K562 (cell line): ENCODE measurements around the gene CPLANE2. TPM values are rescaled to one million over a fixed set of nuclear protein-coding genes. Genes with fewer than 3 reads are reported as not detected.

Experiments used
- ARNT ChIP-seq, 2 experiments: fragments of 450-650 bp; IDR thresholded peaks; 2 replicates each; pipeline ENCODE4 v1.6.1; 2016; ENCODE audit warnings: mild to moderate bottlenecking in 1 of 2
- BRD9 ChIP-seq: fragments of 450-650 bp; IDR thresholded peaks from 2 replicates; pipeline ENCODE4 v1.6.1; 2018; ENCODE audit warnings: low read depth; ENCODE audit not compliant: partially characterized antibody
- HBP1 ChIP-seq: fragments of 450-650 bp; formaldehyde crosslinking; IDR thresholded peaks from 2 replicates; pipeline ENCODE4 v1.4.0; 2022; ENCODE audit warnings: missing genetic modification characterization
- IRF2 ChIP-seq: sonication (generic); formaldehyde crosslinking; IDR thresholded peaks from 2 replicates; pipeline ENCODE4 v1.8.1; 2022; ENCODE audit warnings: mild to moderate bottlenecking, missing genetic modification reagents
- JUN ChIP-seq, 2 experiments: sonication (generic) in 1 of 2; formaldehyde crosslinking in 1 of 2; IDR thresholded peaks; 2 replicates each; pipeline versions ENCODE4 v1.6.1 to v1.8.0; 2012 to 2022; ENCODE audit warnings: borderline replicate concordance in 2 of 2, mild to moderate bottlenecking in 2 of 2, improper control_type of control experiment in 1 of 2, low read depth in 1 of 2, low read length in 1 of 2, missing genetic modification reagents in 1 of 2
- MLLT1 ChIP-seq, 2 experiments: fragments of 450-650 bp; IDR thresholded peaks; 2 replicates each; pipeline ENCODE4 v1.6.1; 2016
- PML ChIP-seq: IDR thresholded peaks from 2 replicates; pipeline ENCODE4 v1.6.1; 2012; ENCODE audit warnings: low read length, inconsistent platforms
- POLR2B ChIP-seq: fragments of 450-650 bp; IDR thresholded peaks from 2 replicates; pipeline ENCODE4 v1.6.1; 2018; ENCODE audit warnings: low read depth; ENCODE audit not compliant: partially characterized antibody
- RFX5 ChIP-seq: IDR thresholded peaks from 2 replicates; pipeline ENCODE4 v1.6.1; 2011; ENCODE audit warnings: low read depth, mild to moderate bottlenecking, improper control_type of control experiment, low read length
- STAT5A ChIP-seq: IDR thresholded peaks from 2 replicates; pipeline ENCODE4 v1.6.1; 2012; ENCODE audit warnings: low read length, inconsistent platforms, borderline replicate concordance
- U2AF2 ChIP-seq: fragments of 200-400 bp; formaldehyde crosslinking; optimal IDR thresholded peaks from 2 replicates; pipeline ENCODE3; 2017; ENCODE audit warnings: low read depth, mild to moderate bottlenecking, low read length
- WHSC1 ChIP-seq: IDR thresholded peaks from one replicate; pipeline ENCODE4 v1.6.1; 2012; ENCODE audit warnings: low read length, control low read depth, inconsistent platforms
- ZBTB12 ChIP-seq: fragments of 250-450 bp; sonication (Bioruptor Pico); IDR thresholded peaks from 2 replicates; pipeline ENCODE4 v1.4.0; 2020
- ZBTB17 ChIP-seq: fragments of 450-650 bp; formaldehyde crosslinking; IDR thresholded peaks from 2 replicates; pipeline ENCODE4 v1.4.0; 2020; ENCODE audit warnings: mild to moderate bottlenecking
- ZFPM2 ChIP-seq: fragments of 250-450 bp; sonication (Bioruptor Pico); IDR thresholded peaks from 2 replicates; pipeline ENCODE4 v1.5.1; 2022; ENCODE audit warnings: mild to moderate bottlenecking
- ZNF124 ChIP-seq: sonication (generic); formaldehyde crosslinking; IDR thresholded peaks from 2 replicates; pipeline ENCODE4 v1.8.1; 2022; ENCODE audit warnings: missing genetic modification reagents
- ZNF354B ChIP-seq: fragments of 250-450 bp; sonication (Bioruptor Pico); IDR thresholded peaks from 2 replicates; pipeline ENCODE4 v1.4.0; 2020
- ZNF395 ChIP-seq: fragments of 200-800 bp; sonication (Bioruptor generic); IDR thresholded peaks from 2 replicates; pipeline ENCODE4 v1.6.1; 2017; ENCODE audit warnings: missing genetic modification characterization, missing compliant biosample characterization
- ZNF830 ChIP-seq: fragments of 250-450 bp; sonication (Bioruptor Pico); IDR thresholded peaks from 2 replicates; pipeline ENCODE4 v1.5.0; 2021; ENCODE audit warnings: mild to moderate bottlenecking
- polyA plus RNA-seq, 8 experiments: library from polyadenylated mRNA; depleted of rRNA in 4 of 8; stranded (reverse) in 5 of 8; unstranded in 3 of 8; fragments of >200 nt; fragmentation: Nextera tagmentation in 2 of 8; fragmentation: Illumina TruSeq in 1 of 8; extraction: Ambion mirVana in 2 of 8; extraction: Trizol in 1 of 8; gene quantifications; 2 replicates each; pipeline versions ENCODE4 v1.2.1 to v1.2.3, GENCODE V29; 2011 to 2014; ENCODE audit warnings: inconsistent platforms in 1 of 8, missing spikeins in 1 of 8
- total RNA-seq, 7 experiments: library from RNA; depleted of rRNA in 6 of 7; stranded (reverse); fragments of >200 nt in 6 of 7; fragmentation: Illumina TruSeq in 2 of 7; extraction: Trizol in 2 of 7; gene quantifications; 2 replicates each; pipeline versions ENCODE4 v1.2.1 to v1.2.3, GENCODE V29; 2011 to 2021; ENCODE audit warnings: low replicate concordance in 1 of 7

CPLANE2 gene
- total and polyA plus RNA-seq, 9 of the 15 experiments (the other 6 are each of a cell fraction or from before 2014, with no cell fraction given): 0.17 to 20.9 (median 8.1) TPM

GRCh38 chr1:16207318-16208269, 29.4 kb downstream of the CPLANE2 start (continued):
- TF ChIP-seq ARNT (IDR thresholded peaks at IDR 0.05): peak in 1 of 2 experiments; percentile 66; a peak in 2 of 4 replicates
- peak; percentile 67; the same call in 1 of the 2 replicates for TF ChIP-seq HBP1 (CRISPR knock-in tag)
- TF ChIP-seq ZNF124 (CRISPR knock-in tag): no peak; the same call in 1 of the 2 replicates
- TF ChIP-seq MLLT1 (IDR thresholded peaks at IDR 0.05): peak; percentile 70 to 78; a peak in 3 of 4 replicates
- no peak for TF ChIP-seq ZBTB12 (CRISPR knock-in tag)
- no peak for TF ChIP-seq ZFPM2 (CRISPR knock-in tag)
- peak; percentile 47; the same call in 1 of the 2 replicates for TF ChIP-seq ZNF830
- no peak for TF ChIP-seq PML
- TF ChIP-seq JUN (IDR thresholded peaks at IDR 0.05; ENCODE audit: borderline replicate concordance, low read depth, low read length): no peak
- no peak for TF ChIP-seq JUN (CRISPR knock-in tag; IDR thresholded peaks at IDR 0.05; ENCODE audit: borderline replicate concordance)
- 0 out of 2 replicates have a peak, but pooled peaks have one; percentile 34 for TF ChIP-seq ZBTB17 (CRISPR knock-in tag)
- no peak for TF ChIP-seq STAT5A
- no peak for TF ChIP-seq RFX5
- no peak for TF ChIP-seq WHSC1
- no peak for TF ChIP-seq U2AF2
- no peak for TF ChIP-seq ZNF354B (CRISPR knock-in tag)
- peak; percentile 33; the same call in 1 of the 2 replicates for TF ChIP-seq ZNF395
- peak; percentile 51 for TF ChIP-seq BRD9
- TF ChIP-seq IRF2 (CRISPR knock-in tag): no peak
- peak; percentile 20 for TF ChIP-seq POLR2B
